BLaER1 treated with 17β-estradiol and CSF1 and Interleukin-3, amounts not matched to agents 10 nM and 100 nM (cell line): ENCODE measurements around the gene SMIM3.
"Not testable (repeated sequence)": the region's sequence is repeated elsewhere in the genome, so short reads cannot be mapped to it uniquely, and the experiment has no call there.

ENCODE experiments used
- H3K27ac ChIP-seq, 11 experiments: shearing (Covaris generic); formaldehyde crosslinking; 2 replicates each; pipeline ENCODE4 v1.8.1; 2022
- H3K27me3 ChIP-seq, 11 experiments: shearing (Covaris generic); formaldehyde crosslinking; 2 replicates each; pipeline ENCODE4 v1.8.1; 2022
- H3K36me3 ChIP-seq, 11 experiments: shearing (Covaris generic); formaldehyde crosslinking; 2 replicates each; pipeline ENCODE4 v1.8.1; 2022
- H3K4me1 ChIP-seq, 10 experiments: shearing (Covaris generic); formaldehyde crosslinking; 2 replicates each; pipeline ENCODE4 v1.8.1; 2022
- H3K4me2 ChIP-seq, 11 experiments: shearing (Covaris generic); formaldehyde crosslinking; 2 replicates each; pipeline ENCODE4 v1.8.1; 2022
- H3K4me3 ChIP-seq, 10 experiments: shearing (Covaris generic); formaldehyde crosslinking; 2 replicates each; pipeline ENCODE4 v1.8.1; 2022
- H3K9ac ChIP-seq, 11 experiments: shearing (Covaris generic); formaldehyde crosslinking; 2 replicates each; pipeline ENCODE4 v1.8.1; 2022
- H3K9me3 ChIP-seq, 11 experiments: shearing (Covaris generic); formaldehyde crosslinking; replicated peaks in 1 of 11; 2 replicates each; pipeline ENCODE4 v1.8.1; 2022
- H4K20me1 ChIP-seq, 11 experiments: shearing (Covaris generic); formaldehyde crosslinking; 2 replicates each; pipeline ENCODE4 v1.8.1; 2022
- Cebpa-rat ChIP-seq, 11 experiments: shearing (Covaris generic); IDR thresholded peaks; 2 replicates each; pipeline ENCODE4 v1.8.1; 2022

Gene SMIM3

DNA sequence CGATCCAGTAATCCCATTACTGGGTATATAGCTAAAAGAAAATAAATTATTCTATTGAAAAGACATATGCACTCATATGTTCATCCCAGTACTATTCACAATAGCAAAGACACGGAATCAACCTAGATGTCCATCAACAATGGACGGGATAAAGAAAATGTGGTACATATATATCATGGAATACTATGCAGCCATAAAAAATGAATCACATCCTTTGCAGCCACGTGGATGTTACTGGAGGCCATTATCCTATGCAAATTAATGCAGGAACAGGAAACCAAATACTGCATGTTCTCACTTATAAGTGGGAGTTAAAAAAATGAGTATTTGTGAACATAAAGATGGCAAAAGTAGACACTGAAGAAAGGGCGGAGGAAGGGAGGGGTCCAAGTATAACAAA, 51.2 kb downstream of the SMIM3 start:
- Histone ChIP-seq H3K9me3 (peaks cover 34 to 60% (median 50%) of the 10 kb centered on the region in 11 experiments), H3K27me3 (no peaks in the 10 kb centered on the region), H3K9ac (no peak overlapping the region), H3K4me2 (no peak overlapping the region), H3K27ac (no peak overlapping the region), H3K4me1 (no peaks in the 10 kb centered on the region), H3K4me3 (no peak overlapping the region), H3K36me3 (no peaks in the 10 kb centered on the region), H4K20me1 (no peaks in the 10 kb centered on the region)
- no peak for TF ChIP-seq Cebpa-rat (IDR thresholded peaks at IDR 0.05)

DNA sequence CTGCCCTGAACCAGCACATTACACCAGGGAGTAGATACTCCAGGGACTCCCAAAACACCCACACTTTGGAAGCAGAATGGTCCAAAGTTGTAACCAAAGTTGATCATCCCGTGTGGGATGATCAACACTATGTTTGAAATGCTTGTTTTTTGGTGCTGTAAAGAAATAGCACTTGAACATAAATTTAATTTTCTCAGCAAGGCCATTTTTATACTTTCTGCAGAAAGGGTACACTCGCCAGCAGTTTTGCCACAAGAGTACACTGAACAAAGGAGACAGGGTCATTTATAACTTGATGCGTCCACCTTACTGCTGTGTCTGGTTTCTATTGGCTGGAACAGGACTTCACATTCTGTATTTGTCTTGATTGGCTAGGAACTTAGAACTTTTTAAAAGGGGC, 53.3 kb downstream of the SMIM3 start:
- H3K36me3 ChIP-seq, H3K9ac ChIP-seq, H3K4me2 ChIP-seq, H3K4me3 ChIP-seq, H3K27me3 ChIP-seq, H3K27ac ChIP-seq, H4K20me1 ChIP-seq, H3K4me1 ChIP-seq: not testable (repeated sequence)
- peaks cover 37 to 61% (median 52%) of the 10 kb centered on the region in 11 experiments for H3K9me3 ChIP-seq

DNA sequence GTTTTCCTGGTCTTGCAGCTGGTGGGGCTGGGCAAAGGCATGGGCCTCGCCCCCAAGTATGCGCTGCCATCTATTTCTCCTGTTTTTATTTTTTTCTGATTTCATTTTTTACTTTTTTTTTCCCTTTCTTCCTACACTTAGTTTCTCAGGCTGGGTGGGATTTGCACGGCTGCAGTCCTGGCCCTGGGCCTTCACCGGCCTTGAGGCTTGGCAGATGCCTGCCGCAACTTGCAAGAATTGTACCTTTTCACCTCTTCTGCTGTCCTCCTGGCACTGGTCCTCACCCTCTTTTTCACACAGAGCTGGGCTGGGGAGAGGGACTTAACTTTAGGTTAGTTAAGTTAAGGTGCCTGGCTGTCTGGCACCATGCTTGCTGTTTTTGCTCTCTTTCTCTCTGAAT, 57.5 kb downstream of the SMIM3 start:
- peaks cover 35 to 57% (median 49%) of the 10 kb centered on the region in 11 experiments for H3K9me3 ChIP-seq
- no peak for TF ChIP-seq Cebpa-rat (IDR thresholded peaks at IDR 0.05)
- H3K4me1 ChIP-seq, result no peaks in the 10 kb centered on the region
- no peaks in the 10 kb centered on the region; a peak in 1 of 22 replicates for H3K36me3 ChIP-seq
- H4K20me1 ChIP-seq, result no peaks in the 10 kb centered on the region
- no peak overlapping the region for H3K4me2 ChIP-seq
- no peak overlapping the region for H3K27ac ChIP-seq
- no peak overlapping the region for H3K4me3 ChIP-seq
- H3K9ac ChIP-seq, result no peak overlapping the region
- H3K27me3 ChIP-seq, result no peaks in the 10 kb centered on the region

DNA sequence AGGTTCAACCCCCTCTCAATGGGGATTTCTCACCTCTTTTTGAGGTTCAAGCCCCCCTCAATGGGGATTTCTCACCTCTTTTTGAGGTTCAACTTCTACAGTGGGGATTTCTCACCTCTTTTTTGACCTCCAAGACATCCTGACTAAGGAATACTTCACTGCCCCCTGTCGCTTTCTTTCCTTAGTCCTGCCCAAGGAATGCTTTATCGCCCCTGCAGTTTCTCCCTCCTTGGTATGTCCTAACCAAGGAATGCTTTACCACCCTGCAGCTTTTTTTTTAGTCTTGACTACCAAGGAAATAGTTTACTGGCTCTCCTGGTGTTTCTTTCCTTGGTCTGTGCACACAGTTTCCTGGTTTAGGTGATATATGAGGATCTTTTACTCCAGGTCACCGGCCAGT, 58.1 kb downstream of the SMIM3 start:
- Histone ChIP-seq H3K36me3 (no peaks in the 10 kb centered on the region; a peak in 1 of 22 replicates), H3K4me1 (no peaks in the 10 kb centered on the region), H3K9ac (no peak overlapping the region), H3K27ac (no peak overlapping the region), H3K4me2 (no peak overlapping the region), H3K9me3 (peaks cover 29 to 51% (median 42%) of the 10 kb centered on the region in 11 experiments), H3K27me3 (no peaks in the 10 kb centered on the region), H4K20me1 (no peaks in the 10 kb centered on the region), H3K4me3 (no peak overlapping the region)
- no peak for TF ChIP-seq Cebpa-rat (IDR thresholded peaks at IDR 0.05)

DNA sequence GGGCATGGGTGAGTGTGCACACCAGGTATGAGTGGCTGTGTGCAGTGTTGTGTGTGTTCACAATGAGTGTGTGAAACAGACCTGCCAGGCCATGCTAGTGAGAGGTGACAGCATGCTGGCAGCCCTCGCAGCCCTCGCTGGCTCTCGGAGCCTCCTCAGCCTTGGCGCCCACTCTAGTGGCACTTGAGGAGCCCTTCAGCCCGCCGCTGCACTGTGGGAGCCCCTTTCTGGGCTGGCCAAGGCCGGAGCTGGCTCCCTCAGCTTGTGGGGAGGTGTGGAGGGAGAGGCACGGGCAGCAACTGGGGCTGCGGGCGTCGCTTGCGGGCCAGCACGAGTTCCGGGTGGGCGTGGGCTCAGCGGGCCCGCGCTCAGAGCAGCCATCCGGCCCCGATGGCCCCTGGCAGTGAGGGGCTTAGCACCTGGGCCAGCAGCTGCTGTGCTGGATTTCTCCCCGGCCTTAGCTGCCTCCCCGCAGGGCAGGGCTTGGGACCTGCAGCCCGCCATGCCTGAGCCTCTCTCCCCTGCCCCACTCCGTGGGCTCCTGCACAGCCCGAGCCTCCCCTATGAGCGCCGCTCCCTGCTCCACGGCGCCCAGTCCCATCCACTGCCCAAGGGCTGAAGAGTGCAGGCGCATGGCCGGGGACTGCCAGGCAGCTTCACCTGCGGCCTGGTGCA, 66.8 kb downstream of the SMIM3 start:
- peak overlapping the region in 4 of 11 experiments; percentile 70 to 91 (median 82); a peak in 3 of 22 replicates for H3K4me2 ChIP-seq
- not testable (repeated sequence) for H4K20me1 ChIP-seq

DNA sequence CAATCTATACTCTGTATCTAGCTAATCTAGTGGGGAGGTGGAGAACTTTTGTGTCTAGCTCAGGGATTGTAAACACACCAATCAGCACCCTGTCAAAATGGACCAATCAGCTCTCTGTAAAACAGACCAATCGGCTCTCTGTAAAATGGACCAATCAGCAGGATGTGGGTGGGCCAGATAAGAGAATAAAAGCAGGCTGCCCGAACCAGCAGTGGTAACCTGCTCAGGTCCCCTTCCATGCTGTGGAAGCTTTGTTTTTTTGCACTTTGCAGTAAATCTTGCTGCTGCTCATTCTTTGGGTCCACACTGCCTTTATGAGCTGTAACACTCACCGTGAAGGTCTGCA, 67.7 kb downstream of the SMIM3 start, which contains the start of gene IRGM:
Gene IRGM (plus strand): TSS at position 214 of the 346 bp plus-strand sequence. CDS start 1,603 bp downstream, outside the sequence.
- H3K4me3 ChIP-seq, result peak within 1 kb of the TSS; percentile 17 to 61 (median 43); a peak in 16 of 20 replicates
- not testable (repeated sequence) for H3K27me3 ChIP-seq, H3K36me3 ChIP-seq, H4K20me1 ChIP-seq
- peak within 1 kb of the TSS; percentile 70 to 91 (median 85) for H3K4me2 ChIP-seq
- H3K27ac ChIP-seq, result peak within 1 kb of the TSS in 9 of 11 experiments; percentile 53 to 79 (median 77); a peak in 18 of 22 replicates
- peaks cover 6 to 21% (median 15%) of the 10 kb centered on the region in 11 experiments; a peak in 20 of 22 replicates for H3K9me3 ChIP-seq
- peaks cover 0 to 29% (median 20%) of the 10 kb centered on the region in 10 experiments; a peak in 17 of 20 replicates for H3K4me1 ChIP-seq
- H3K9ac ChIP-seq, result peak within 1 kb of the TSS in 10 of 11 experiments; percentile 8 to 69 (median 62); a peak in 18 of 22 replicates

More for the DNA sequence above, 66.8 kb downstream of the SMIM3 start:
- Histone ChIP-seq H3K4me1 (peaks cover 0 to 29% (median 20%) of the 10 kb centered on the region in 10 experiments; a peak in 17 of 20 replicates), H3K9me3 (peaks cover 6 to 21% (median 15%) of the 10 kb centered on the region in 11 experiments; a peak in 20 of 22 replicates), H3K4me3 (peak overlapping the region in 1 of 10 experiments; percentile 9; a peak in 1 of 20 replicates), H3K27ac (peak overlapping the region in 5 of 11 experiments; percentile 8 to 72 (median 22); a peak in 4 of 22 replicates)
- not testable (repeated sequence) for H3K36me3 ChIP-seq, H3K27me3 ChIP-seq, H3K9ac ChIP-seq
